ENCODE results near the gene CDHR4. TPM values are rescaled to one million over a fixed set of nuclear protein-coding genes. Genes with fewer than 3 reads are reported as not detected.

Gene CDHR4, protein sequence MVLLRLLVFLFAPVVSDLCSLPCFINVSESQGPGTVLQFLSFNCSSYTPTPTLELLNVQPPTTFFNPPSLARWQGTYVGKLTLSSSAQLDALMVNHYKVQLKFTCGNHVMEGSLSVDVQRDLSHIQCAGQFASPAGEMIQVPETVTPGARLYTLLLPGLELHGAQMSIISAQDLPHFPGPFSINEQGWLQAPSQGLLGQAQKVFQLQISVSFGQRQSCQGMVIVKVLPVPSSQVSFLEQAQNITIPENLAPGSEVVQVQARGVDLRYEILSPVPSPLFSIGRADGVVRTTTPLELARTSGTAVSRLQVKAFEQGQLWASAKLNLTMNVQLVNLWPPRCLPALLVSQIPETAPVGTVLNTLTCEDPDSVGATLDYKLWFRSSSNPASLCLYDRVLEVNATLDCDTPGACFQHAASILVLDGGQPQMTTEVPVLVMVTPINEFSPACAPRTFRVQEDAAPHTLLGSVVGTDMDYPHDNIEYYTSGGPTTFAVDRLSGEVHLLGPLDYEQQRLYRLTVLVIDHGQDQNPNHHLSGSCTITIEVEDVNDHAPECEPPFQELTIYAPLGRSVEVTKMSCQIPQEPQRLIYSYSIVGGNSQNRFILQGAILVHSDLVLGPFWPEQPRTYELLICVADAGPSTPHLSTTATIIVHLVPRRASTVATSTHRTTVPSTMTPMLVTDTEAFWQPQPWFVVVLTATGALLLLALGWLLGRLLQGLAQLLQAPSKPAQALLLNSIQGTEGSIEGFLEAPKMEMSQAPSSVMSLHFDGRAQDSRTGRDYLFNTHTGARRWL
- 0.07 TPM in 1 of 2 replicates, not detected in the other for total RNA-seq

DNA sequence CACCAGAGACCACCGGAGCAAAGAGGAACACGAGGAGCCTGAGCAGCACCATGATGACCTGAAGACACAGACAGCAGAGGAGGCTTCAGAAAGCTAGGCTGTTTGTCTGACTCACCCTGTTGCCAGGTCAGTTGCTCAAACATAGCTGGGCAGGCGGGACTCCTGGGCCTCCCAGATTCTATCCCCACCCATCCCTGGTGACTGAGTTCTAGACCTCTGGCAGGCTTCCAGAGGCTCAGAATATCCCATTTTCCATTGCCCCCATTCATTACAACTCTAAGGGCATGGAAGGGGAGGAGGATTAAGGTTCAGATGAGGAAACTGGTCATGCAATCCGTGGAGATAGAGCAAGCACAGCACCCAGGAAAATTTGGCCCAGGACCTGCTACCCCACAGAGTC is at the start of gene CDHR4:
CDHR4 (minus strand) TSS at position 113 of the 400 bp plus-strand sequence; CDS start at position 52, 61 bp downstream.

DNA sequence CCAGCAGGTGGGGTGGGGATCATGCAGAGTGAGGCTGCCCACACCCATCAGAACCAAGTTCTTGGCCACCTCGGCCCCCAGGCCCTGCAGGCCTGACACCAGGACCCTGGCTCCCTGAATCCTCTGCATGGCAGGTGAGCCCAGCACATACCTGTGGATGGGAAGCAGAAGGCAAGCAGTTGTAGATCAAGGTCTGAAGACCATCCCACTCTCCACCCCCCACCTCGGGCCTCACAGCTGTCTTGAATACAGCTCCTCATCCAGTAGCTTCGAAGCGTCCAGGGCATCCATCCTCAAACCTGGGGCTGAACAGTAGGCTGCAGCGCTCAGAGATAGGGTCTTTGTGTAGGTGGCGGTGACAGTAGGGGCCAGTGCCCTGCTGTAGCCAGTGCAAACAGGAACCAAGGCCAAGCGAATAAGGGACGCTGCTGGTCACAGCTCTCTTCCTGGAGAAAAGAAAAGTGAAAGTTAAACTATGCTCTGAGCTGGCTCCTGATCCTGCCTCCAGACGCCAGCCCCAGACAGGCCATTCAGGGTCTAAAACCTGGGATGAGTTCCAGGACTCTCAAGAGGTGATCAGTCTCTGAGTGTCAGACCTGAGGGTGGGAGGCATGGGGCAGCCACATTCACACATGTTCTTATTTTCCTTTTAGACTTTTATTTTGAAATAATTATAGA is 14.0 kb upstream of the CDHR4 start, which contains the start of gene UBA7:
UBA7 (minus strand) TSS at position 457 of the 678 bp plus-strand sequence; CDS start at position 291, 166 bp downstream.

DNA sequence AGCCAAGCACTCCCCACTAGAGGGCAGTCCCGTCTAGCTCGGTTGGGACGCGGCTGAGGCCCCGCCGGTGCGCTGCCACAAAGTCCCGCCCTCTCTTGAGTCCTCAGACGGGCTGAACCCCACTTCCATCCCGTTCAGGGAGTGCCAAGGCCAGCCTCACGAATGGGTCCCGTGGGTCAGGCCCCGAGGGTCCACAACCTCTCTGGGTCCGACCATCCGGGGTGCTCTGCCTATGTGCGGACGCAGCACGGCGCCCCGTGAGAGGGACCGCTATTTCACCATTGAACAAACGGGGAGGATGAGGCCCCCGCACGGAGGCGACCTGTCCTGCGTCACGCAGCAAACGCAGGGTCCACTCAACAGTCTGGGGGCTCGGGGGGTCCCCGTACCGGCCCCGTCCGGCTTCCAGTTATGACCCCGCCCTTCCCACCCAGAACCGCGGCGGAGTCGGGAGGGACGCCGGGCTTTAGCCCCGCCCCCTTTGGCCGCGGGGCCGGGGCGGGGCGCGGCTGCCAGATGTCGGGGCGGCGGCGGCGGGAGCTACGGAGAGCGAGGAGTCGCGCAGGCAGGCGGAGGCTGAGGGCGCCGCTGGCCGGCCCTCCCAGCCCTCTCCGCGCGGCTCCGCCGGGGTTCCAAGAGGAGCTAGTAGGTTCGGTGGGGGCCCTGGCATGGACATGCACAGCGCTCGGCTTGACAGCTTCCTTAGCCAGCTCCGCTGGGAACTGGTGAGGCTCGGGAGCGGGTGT is 3.2 kb upstream of the CDHR4 start, which contains the start of gene INKA1:
INKA1 (plus strand) TSS at position 543 of the 746 bp plus-strand sequence; CDS start at position 675, 132 bp downstream.

DNA sequence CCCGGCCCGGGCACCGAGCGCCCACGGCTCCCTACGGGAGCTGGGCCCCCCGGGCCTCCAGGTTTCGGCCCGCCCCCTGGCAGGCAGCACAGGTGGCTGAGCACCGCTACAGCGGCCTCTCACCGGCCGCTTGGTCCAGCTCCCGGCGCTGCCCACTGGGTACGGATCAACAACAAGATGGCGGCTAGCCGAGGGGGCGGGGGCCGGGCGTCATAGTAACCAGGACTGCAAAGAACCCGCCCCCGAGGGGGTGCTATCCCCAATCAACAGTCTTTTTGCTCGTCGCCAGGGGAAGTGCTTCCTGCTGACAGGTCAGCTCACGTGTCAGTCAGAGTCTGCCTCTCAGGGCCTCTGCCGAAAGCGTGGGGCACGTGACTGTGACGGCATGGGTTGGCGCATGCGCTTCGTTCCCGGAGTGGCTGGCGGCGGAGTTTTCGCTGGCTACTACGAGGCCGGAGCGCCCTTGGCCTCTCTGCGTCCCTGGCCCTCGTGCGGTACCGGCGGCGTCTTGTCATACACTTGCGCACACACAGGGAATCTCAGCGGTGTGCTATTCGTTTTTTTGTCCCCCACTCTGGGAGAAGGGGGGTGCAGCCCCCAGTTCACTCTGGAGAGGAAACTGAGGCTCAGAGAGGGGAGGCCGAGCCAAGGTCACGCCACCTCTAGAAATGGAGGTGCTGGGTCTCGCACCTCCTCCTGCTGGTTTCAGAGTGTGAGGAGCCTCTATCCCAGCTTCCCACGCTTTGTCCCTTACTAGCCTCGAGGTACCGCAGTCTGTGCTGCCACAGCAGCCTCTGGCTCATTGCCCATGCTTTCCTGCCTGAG is 13.1 kb downstream of the CDHR4 start, which contains the start of gene IP6K1:
IP6K1 (minus strand) TSS at position 186 of the 825 bp plus-strand sequence. CDS start 38,502 bp downstream, outside the sequence.

Other genes with a start within 250 kb of the CDHR4 start
- gene BSN, start 245.4 kb downstream of the CDHR4 start, total RNA-seq = 0.07 and 0.17 TPM in 2 replicates
- 96.8 and 122 TPM in 2 replicates for gene APEH, start 125.5 kb downstream of the CDHR4 start, total RNA-seq
- 5.4 and 13.2 TPM in 2 replicates for gene MST1, start 110.4 kb downstream of the CDHR4 start, total RNA-seq
- gene RNF123, start 110.3 kb downstream of the CDHR4 start, total RNA-seq = 32.1 and 38.6 TPM in 2 replicates
- not detected in 2 replicates for gene AMIGO3, start 80.2 kb downstream of the CDHR4 start, total RNA-seq
- 31.1 and 35.7 TPM in 2 replicates for gene GMPPB, start 75.9 kb downstream of the CDHR4 start, total RNA-seq
- 51.4 and 55.1 TPM in 2 replicates for gene IP6K1, start 13.3 kb downstream of the CDHR4 start, total RNA-seq
- gene INKA1, start 3.4 kb upstream of the CDHR4 start, total RNA-seq = 5.1 and 5.7 TPM in 2 replicates
- 51.1 and 54.4 TPM in 2 replicates for gene UBA7, start 14.1 kb upstream of the CDHR4 start, total RNA-seq
- 1.8 and 3.3 TPM in 2 replicates for gene TRAIP, start 56.7 kb upstream of the CDHR4 start, total RNA-seq
- not detected in 2 replicates for gene CAMKV, start 70.0 kb upstream of the CDHR4 start, total RNA-seq
- gene MST1R, start 104.0 kb upstream of the CDHR4 start, total RNA-seq = 0.79 and 1.4 TPM in 2 replicates
- 12.7 and 14.6 TPM in 2 replicates for gene MON1A, start 129.9 kb upstream of the CDHR4 start, total RNA-seq
- 40.1 and 40.9 TPM in 2 replicates for gene RBM6, start 140.3 kb upstream of the CDHR4 start, total RNA-seq

All from smooth muscle cell of the pulmonary artery (primary cell).